GM12891 (cell line): ENCODE results near the gene KCTD16.

ENCODE experiments used
- PAX5 ChIP-seq: IDR thresholded peaks from 2 replicates; pipeline ENCODE4 v1.6.1; 2011; ENCODE audit warnings: low read length, moderate library complexity, mild to moderate bottlenecking; ENCODE audit not compliant: insufficient read depth, severe bottlenecking
- POLR2A ChIP-seq: IDR thresholded peaks from 2 replicates; pipeline ENCODE4 v1.6.1; 2011; ENCODE audit warnings: low read depth, low read length, control low read depth
- POLR2AphosphoS5 ChIP-seq: IDR thresholded peaks from 2 replicates; pipeline ENCODE4 v1.6.1; 2011; ENCODE audit warnings: low read depth, low read length, control low read depth
- POU2F2 ChIP-seq: IDR thresholded peaks from 2 replicates; pipeline ENCODE4 v1.6.1; 2011; ENCODE audit warnings: low read depth, mild to moderate bottlenecking, control low read depth, low read length, moderate library complexity
- SPI1 ChIP-seq: IDR thresholded peaks from 2 replicates; pipeline ENCODE4 v1.6.1; 2011; ENCODE audit warnings: low read depth, low read length, control low read depth
- TAF1 ChIP-seq: IDR thresholded peaks from 2 replicates; pipeline ENCODE4 v1.6.1; 2011; ENCODE audit warnings: low read depth, low read length, control low read depth

- TF ChIP-seq POLR2A (no peak), POLR2AphosphoS5 (no peak), PAX5 (no peak), TAF1 (no peak), POU2F2 (no peak), SPI1 (no peak)
Observed at GRCh38 chr5:144162686-144163085, 8.0 kb upstream of the KCTD16 start.
